GM15510 (cell line): ENCODE measurements around the gene TYW3.

Source experiments
- POLR2A ChIP-seq: IDR thresholded peaks from 3 replicates; pipeline ENCODE4 v1.6.1; 2011; ENCODE audit warnings: borderline replicate concordance; ENCODE audit not compliant: insufficient read length; ENCODE audit errors: extremely low read depth

TYW3 gene

DNA sequence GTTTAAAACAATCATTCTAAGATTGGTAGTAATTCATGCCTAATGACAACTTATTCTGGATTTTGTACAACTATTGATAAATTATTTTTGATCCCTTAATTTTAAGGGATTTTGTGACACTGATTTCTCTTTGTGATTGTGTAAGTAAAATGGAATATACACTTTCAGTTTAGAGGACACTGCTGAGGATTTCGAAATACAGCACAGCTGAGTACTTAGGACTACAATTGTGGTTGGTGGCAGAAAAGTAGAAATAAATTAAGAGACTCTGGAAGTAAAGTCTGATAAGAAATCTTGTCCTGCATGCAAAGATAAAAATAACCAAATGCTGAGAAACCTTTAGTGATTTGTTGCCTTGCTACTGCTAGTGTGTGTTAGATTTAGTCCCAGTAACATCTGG lies 40.0 kb downstream of the TYW3 start:
- no peak for TF ChIP-seq POLR2A

- no peak for TF ChIP-seq POLR2A
Measured at GRCh38 chr1:74773582-74773981, 40.6 kb downstream of the TYW3 start.

DNA sequence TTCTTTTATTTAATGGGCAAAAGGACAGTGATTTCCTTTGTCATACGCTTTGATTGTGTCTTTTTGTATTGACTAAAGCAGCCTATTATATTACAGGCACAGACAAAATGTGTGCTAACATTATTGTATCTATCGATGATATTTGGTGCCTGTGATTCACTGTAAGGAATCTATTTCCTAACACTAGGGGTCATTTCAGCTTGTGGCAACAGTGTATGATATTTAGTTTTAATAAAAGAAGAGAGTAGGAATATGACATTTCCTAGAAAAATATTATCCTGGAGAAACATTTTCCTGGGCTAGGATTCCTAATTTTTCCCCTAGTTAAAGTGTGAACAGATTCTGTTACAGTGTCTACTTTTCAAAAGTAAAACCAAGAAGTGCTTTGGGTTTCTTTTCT lies 42.8 kb downstream of the TYW3 start:
- TF ChIP-seq POLR2A = no peak

GRCh38 chr1:74777525-74777924 lies 44.6 kb downstream of the TYW3 start:
- no peak for TF ChIP-seq POLR2A

DNA sequence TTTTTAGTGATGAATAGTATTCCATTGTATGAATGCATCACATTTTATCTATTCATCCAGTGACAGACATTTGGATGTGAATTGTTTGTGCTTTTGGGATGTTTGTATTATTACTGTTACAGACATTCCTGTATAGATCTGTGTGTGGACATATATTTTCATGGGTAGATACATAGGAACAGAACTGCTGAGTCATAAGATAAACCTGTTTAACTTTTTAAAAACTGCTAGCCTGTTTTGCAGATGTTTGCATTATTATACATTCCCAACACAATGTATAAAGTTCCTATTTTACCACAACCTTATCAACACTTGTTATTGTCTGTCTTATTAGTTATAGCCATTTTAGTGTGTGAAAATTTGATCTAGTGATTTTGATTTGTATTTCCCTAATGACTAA lies 46.8 kb downstream of the TYW3 start:
- TF ChIP-seq POLR2A = no peak

GRCh38 chr1:74780594-74780993 lies 47.6 kb downstream of the TYW3 start:
- TF ChIP-seq POLR2A = no peak

DNA sequence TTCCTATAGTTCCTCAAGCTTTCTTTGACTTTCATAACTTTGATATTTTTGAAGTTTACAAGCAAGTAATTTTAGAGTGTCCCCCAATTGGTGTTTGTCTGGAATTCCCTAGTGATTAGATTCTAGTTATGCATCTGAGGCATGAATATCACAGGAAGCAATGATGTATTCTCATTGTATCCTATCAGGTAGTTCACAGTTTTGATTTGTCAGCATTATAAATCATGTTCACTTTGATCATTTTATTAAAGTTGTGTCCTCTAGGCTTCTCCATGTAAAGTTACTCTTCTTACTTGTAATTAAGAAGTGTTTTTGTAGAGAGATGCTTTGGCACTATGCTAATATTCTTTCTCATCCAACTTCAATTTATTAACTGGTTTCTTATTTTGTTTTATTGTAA lies 53.0 kb downstream of the TYW3 start:
- no peak for TF ChIP-seq POLR2A

- no peak for TF ChIP-seq POLR2A
Measured at GRCh38 chr1:74790453-74790852, 57.5 kb downstream of the TYW3 start.

DNA sequence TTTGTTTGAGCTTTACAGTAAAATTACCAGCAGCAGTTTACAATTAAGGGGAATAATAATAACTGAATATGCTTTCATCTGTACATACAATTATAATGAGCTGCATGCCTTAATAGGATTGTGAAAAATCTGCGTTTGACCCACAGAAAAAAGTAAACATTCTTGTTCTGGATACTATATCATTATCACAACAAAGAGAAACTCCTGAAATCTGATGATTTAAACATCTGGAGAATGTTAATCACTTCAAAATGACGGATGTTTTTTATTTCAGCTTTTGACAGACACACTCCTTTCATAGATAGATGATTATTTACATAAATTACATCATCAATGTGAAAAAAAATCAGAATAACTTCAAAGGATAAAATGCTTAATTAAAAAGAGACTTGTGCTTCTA lies 58.5 kb downstream of the TYW3 start:
- TF ChIP-seq POLR2A = no peak

GRCh38 chr1:74799119-74799657 lies 66.2 kb downstream of the TYW3 start:
- no peak for TF ChIP-seq POLR2A

DNA sequence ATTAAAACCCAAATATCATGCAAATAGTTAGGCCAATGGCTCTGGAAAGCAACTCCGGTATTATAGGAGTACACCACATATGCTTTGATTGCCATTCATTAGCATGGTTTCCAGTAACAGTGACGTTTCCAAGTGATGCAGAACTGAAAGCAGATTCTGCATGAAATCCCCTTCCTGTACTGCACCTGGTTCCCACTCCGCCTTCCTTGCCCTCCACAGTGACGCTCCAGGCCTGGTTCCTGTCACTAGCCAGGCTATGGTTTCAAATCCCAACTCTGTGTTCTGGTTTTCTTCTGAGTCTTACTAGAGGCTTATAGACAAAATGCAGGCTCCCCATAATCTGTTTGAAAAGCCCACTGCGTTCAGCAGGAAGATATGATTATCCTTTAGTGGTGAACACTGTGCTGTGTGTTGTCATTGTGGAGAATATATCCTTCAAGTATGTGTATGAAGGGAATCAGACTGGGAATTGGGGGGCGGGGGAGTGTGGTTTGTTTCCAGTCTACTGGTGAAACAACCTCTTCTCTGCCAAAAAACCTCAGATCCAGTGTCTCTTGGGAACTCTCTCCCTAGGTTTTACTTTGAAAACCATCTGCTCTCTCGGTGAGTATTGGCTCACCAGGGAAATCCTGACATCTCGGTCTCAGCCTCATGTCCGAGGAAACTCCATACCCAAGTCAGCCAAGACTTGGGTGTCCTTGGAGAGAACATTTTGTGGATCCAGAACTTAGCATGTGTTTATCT lies 78.7 kb downstream of the TYW3 start:
- TF ChIP-seq POLR2A = no peak

DNA sequence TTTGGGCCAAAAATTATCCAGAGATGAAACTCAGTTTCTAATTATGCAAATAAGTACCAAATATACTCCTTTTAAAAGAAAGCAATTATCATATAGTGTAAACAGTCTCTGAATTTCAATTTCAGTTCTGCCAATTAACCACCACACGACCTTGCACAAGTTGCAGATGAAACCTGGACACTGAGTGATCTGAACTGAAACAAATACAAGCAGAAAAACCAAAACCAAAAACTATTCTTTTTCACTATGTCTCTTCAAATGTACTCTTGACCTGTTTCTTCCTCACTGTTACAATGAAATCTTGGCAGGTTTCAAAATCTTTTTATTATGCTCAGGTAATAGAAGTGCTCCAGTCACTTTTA lies 79.2 kb downstream of the TYW3 start:
- no peak for TF ChIP-seq POLR2A
